HL-60 (cell line): ENCODE measurements around the gene DNAAF5.

ENCODE experiments used
- DNase-seq, 2 experiments: peaks; one replicate each; pipeline ENCODE4 v3.0.0-alpha.2; 2010 to 2020; ENCODE audit warnings: low read depth in 1 of 2, low spot score in 1 of 2
- H3K27ac ChIP-seq: fragments of 250-450 bp; sonication (Bioruptor Pico); replicated peaks from 2 replicates; pipeline ENCODE4 v1.5.1; 2020; ENCODE audit warnings: mild to moderate bottlenecking, moderate library complexity
- H3K27me3 ChIP-seq: fragments of 250-450 bp; sonication (Bioruptor Pico); 2 replicates; pipeline ENCODE4 v1.5.1; 2021; ENCODE audit warnings: mild to moderate bottlenecking, moderate library complexity; ENCODE audit not compliant: insufficient read depth, poor library complexity, severe bottlenecking
- H3K4me3 ChIP-seq: replicated peaks from 2 replicates; pipeline ENCODE4 v1.5.1; 2011; ENCODE audit warnings: mild to moderate bottlenecking, control low read depth, low read length; ENCODE audit not compliant: insufficient read depth
- GABPA ChIP-seq: IDR thresholded peaks from 2 replicates; pipeline ENCODE4 v1.6.1; 2012; ENCODE audit warnings: low read depth
- POLR2AphosphoS5 ChIP-seq: IDR thresholded peaks from 2 replicates; pipeline ENCODE4 v1.6.1; 2012; ENCODE audit warnings: low read depth
- SPI1 ChIP-seq: IDR thresholded peaks from 2 replicates; pipeline ENCODE4 v1.6.1; 2012; ENCODE audit warnings: low read depth, mild to moderate bottlenecking, borderline replicate concordance
- TF ChIP-seq, protein P1 (sequence below): IDR thresholded peaks from one replicate; pipeline ENCODE4 v1.5.1; 2011; ENCODE audit warnings: low read length, control low read depth, inconsistent platforms; ENCODE audit not compliant: insufficient read depth
- TF ChIP-seq, protein P2 (sequence below): IDR thresholded peaks from 2 replicates; pipeline ENCODE4 v1.6.1; 2012; ENCODE audit warnings: low read depth; ENCODE audit not compliant: insufficient replicate concordance

Gene DNAAF5

DNA sequence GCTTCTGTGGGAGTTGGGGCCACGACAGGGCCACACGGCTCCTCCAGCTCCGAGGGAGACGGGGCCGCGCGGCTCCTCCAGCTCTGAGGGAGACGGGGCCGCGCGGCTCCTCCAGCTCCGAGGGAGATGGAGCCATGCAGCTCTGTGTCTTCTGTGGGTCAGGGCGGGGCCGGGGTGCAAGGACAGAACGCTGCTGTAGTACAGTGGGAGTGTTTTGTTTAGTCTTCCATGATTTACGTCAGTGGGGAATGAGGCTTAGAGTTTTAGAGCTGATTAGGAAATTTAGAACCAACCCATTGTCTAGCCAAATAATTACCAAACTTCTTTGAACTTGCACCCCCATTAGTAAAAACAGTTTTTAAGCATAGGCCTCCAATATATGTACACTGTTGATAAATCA, 33.5 kb downstream of the DNAAF5 start:
- no peak overlapping the region for H3K27ac ChIP-seq
- H3K4me3 ChIP-seq: no peak overlapping the region
- H3K27me3 ChIP-seq: no peaks in the 10 kb centered on the region
- DNase-seq: no peak
- TF ChIP-seq, protein P1, sequence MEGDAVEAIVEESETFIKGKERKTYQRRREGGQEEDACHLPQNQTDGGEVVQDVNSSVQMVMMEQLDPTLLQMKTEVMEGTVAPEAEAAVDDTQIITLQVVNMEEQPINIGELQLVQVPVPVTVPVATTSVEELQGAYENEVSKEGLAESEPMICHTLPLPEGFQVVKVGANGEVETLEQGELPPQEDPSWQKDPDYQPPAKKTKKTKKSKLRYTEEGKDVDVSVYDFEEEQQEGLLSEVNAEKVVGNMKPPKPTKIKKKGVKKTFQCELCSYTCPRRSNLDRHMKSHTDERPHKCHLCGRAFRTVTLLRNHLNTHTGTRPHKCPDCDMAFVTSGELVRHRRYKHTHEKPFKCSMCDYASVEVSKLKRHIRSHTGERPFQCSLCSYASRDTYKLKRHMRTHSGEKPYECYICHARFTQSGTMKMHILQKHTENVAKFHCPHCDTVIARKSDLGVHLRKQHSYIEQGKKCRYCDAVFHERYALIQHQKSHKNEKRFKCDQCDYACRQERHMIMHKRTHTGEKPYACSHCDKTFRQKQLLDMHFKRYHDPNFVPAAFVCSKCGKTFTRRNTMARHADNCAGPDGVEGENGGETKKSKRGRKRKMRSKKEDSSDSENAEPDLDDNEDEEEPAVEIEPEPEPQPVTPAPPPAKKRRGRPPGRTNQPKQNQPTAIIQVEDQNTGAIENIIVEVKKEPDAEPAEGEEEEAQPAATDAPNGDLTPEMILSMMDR: no peak
- TF ChIP-seq, protein P2, sequence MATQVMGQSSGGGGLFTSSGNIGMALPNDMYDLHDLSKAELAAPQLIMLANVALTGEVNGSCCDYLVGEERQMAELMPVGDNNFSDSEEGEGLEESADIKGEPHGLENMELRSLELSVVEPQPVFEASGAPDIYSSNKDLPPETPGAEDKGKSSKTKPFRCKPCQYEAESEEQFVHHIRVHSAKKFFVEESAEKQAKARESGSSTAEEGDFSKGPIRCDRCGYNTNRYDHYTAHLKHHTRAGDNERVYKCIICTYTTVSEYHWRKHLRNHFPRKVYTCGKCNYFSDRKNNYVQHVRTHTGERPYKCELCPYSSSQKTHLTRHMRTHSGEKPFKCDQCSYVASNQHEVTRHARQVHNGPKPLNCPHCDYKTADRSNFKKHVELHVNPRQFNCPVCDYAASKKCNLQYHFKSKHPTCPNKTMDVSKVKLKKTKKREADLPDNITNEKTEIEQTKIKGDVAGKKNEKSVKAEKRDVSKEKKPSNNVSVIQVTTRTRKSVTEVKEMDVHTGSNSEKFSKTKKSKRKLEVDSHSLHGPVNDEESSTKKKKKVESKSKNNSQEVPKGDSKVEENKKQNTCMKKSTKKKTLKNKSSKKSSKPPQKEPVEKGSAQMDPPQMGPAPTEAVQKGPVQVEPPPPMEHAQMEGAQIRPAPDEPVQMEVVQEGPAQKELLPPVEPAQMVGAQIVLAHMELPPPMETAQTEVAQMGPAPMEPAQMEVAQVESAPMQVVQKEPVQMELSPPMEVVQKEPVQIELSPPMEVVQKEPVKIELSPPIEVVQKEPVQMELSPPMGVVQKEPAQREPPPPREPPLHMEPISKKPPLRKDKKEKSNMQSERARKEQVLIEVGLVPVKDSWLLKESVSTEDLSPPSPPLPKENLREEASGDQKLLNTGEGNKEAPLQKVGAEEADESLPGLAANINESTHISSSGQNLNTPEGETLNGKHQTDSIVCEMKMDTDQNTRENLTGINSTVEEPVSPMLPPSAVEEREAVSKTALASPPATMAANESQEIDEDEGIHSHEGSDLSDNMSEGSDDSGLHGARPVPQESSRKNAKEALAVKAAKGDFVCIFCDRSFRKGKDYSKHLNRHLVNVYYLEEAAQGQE: no peak

DNA sequence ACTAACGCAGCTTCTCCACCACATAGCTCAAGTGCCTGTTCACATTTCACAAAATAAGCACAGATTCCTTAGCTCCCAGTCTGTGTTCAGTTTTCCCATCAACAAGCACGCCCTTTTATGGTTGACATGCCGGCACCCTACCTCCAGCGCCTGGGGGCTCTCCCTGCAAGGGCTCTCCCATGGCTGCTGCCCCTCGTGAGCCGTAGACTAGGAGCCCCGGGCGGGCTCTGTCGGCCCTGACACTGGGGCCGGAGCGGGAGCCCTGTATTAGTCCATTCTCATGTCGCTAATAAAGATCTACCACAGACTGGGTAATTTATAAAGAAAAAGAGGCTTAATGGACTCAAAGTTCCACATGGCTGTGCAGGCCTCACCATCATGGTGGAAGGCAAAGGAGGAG, 34.6 kb downstream of the DNAAF5 start:
- TF ChIP-seq, protein P1: no peak
- TF ChIP-seq GABPA (no peak), POLR2AphosphoS5 (no peak), SPI1 (no peak)
- TF ChIP-seq, protein P2: no peak
- no peaks in the 10 kb centered on the region for H3K27me3 ChIP-seq
- DNase-seq: no peak
- H3K4me3 ChIP-seq: no peak overlapping the region
- H3K27ac ChIP-seq: no peak overlapping the region

DNA sequence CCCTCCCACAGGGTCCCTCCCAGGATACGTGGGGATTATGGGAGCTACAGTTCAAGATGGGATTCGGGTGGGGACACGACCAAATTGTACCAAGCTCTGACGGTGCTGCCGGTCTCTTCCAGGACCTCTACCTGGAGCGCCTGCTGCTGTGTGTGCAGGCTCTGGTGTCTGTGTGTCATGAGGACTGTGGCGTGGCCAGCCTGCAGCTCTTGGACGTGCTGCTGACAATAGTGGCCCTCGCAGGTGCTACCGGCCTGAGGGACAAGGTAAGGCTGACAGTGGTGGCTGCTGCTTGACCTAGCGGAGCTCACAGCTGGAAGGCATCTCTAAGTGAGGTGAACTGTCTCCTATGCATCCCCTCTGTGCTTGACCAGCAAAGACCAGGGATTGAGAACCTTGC, 35.1 kb downstream of the DNAAF5 start:
- H3K27ac ChIP-seq: no peak overlapping the region
- no peak overlapping the region for H3K4me3 ChIP-seq
- DNase-seq: no peak
- H3K27me3 ChIP-seq: no peaks in the 10 kb centered on the region
- TF ChIP-seq, protein P2: no peak
- TF ChIP-seq POLR2AphosphoS5: no peak
- no peak for TF ChIP-seq SPI1
- TF ChIP-seq GABPA: no peak
- TF ChIP-seq, protein P1: no peak
